ENCODE results near the gene HEXD. TPM values are rescaled to one million over a fixed set of nuclear protein-coding genes. Genes with fewer than 3 reads are reported as not detected.
"Not testable (repeated sequence)": the region's sequence is repeated elsewhere in the genome, so short reads cannot be mapped to it uniquely, and the experiment has no call there.

Gene HEXD
- polyA plus RNA-seq, 6 donors from 2014 or later = 10.8 to 30.5 (median 18.2) TPM

DNA sequence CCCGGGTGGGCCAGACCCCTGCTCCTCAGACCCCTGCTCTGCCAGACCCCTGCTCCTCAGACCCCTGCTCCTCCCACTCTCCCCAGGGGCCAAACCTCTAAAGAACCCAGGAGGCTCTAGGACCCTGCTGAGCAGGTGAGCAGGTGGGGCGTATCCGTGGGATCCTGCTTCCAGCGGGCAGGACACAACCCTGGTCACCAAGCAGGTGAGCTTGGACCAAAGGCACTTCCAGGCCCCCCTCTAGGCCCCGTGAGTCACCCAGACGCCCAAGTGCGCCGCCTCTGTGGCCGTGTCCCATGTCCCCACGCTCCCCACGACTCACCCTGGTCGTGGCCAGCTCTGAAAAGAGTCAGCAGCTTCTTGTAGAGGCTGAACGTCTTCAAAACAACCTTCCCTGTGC is 27.4 kb downstream of the HEXD start:
- Mint-ChIP-seq H3K4me3 (peak overlapping the region in 1 of 8 donors; percentile 32), H3K36me3 (peaks cover 0 to 5% of the 10 kb centered on the region in 2 donors), H3K27ac (peak overlapping the region in 3 of 6 donors; percentile 63 to 93 (median 92)), H3K27me3 (no peaks in the 10 kb centered on the region), H3K9me3 (no peaks in the 10 kb centered on the region), H3K4me1 (peaks cover 17 to 53% (median 26%) of the 10 kb centered on the region in 3 donors)
- DNase-seq (no peak), ATAC-seq (ENCODE audit: low read depth in 2 of 2) (no peak)

DNA sequence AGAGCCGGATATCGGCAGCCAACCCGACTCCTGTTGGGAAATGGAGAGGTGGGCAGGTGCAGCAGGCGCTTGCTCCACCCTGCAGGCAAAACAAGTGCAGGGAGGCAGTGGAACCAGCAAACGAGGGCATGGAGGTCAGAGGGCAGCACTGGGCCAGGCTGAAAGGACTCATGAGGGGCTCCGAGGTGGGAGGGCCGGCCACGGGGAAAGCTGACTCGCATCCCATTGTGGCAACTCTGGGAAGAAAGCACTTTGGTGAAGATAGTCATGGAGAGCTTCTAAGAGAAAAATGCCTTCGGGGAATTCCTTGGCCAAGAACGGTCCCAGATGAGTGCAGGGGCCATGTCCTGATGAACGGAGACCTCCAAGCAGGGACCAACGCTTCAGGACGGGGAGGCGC is 28.0 kb downstream of the HEXD start:
- no peaks in the 10 kb centered on the region for H3K9me3 Mint-ChIP-seq
- H3K36me3 Mint-ChIP-seq = peaks cover 0 to 5% of the 10 kb centered on the region in 2 donors
- ATAC-seq (ENCODE audit: low read depth in 2 of 2) (no peak), DNase-seq (no peak)
- peaks cover 12 to 49% (median 26%) of the 10 kb centered on the region in 3 donors for H3K4me1 Mint-ChIP-seq
- H3K27me3 Mint-ChIP-seq = no peaks in the 10 kb centered on the region
- H3K27ac Mint-ChIP-seq = peak overlapping the region in 5 of 6 donors; percentile 32 to 95 (median 92)
- H3K4me3 Mint-ChIP-seq = peak overlapping the region in 2 of 8 donors; percentile 35 to 73

DNA sequence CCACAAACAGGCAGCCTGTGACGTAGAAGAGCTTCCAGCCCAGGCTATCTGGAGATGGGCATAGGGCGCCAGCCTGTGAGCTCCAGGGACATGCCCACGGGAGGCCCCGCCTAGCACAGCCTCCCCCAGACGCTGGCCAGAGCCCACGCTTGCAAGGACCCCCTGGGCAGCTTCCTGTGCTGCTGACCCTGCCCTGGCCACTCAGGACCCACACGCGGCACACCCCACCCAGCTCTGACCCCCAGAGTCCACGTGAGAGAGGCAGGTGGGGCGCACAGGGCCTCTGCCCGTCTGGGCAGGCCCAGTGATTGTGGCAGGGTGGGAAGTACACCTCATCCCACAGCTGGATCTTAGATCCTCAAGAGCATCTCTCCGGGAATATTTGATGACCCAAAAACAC is 28.5 kb downstream of the HEXD start:
- H3K27ac Mint-ChIP-seq = peak overlapping the region; percentile 21 to 95 (median 91)
- H3K4me1 Mint-ChIP-seq = peaks cover 11 to 49% (median 27%) of the 10 kb centered on the region in 3 donors
- ATAC-seq (ENCODE audit: low read depth in 2 of 2) = no peak
- H3K9me3 Mint-ChIP-seq = no peaks in the 10 kb centered on the region
- peak overlapping the region in 3 of 8 donors; percentile 64 to 77 (median 65) for H3K4me3 Mint-ChIP-seq
- DNase-seq = no peak
- H3K27me3 Mint-ChIP-seq = no peaks in the 10 kb centered on the region
- H3K36me3 Mint-ChIP-seq = peaks cover 0 to 5% of the 10 kb centered on the region in 2 donors

DNA sequence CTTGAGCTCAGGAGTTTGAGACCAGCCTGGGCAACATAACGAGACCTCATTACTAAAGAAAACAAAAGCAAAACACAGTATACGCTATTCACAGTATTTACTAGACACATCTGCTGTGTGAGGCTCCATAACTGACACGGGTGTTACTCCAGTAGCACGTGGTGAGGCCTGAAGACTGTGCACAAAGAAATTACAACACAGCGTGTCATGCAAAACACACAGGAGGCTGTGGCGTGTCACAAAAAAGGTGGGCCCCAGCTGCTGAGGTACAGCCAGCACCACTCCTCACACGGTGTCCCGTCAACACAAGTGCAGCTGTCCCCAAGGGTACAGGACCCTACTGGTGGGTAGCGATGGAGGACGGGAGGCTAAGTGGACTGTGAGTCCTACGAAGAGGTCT is 29.7 kb downstream of the HEXD start:
- Mint-ChIP-seq H3K36me3 (peaks cover 0 to 5% of the 10 kb centered on the region in 2 donors), H3K4me1 (peaks cover 9 to 46% (median 29%) of the 10 kb centered on the region in 3 donors), H3K27ac (peak overlapping the region; percentile 93 to 98 (median 95)), H3K27me3 (no peaks in the 10 kb centered on the region), H3K9me3 (no peaks in the 10 kb centered on the region), H3K4me3 (peak overlapping the region in 7 of 8 donors; percentile 56 to 75 (median 67))
- ATAC-seq (ENCODE audit: low read depth in 2 of 2) (no peak), DNase-seq (no peak)

DNA sequence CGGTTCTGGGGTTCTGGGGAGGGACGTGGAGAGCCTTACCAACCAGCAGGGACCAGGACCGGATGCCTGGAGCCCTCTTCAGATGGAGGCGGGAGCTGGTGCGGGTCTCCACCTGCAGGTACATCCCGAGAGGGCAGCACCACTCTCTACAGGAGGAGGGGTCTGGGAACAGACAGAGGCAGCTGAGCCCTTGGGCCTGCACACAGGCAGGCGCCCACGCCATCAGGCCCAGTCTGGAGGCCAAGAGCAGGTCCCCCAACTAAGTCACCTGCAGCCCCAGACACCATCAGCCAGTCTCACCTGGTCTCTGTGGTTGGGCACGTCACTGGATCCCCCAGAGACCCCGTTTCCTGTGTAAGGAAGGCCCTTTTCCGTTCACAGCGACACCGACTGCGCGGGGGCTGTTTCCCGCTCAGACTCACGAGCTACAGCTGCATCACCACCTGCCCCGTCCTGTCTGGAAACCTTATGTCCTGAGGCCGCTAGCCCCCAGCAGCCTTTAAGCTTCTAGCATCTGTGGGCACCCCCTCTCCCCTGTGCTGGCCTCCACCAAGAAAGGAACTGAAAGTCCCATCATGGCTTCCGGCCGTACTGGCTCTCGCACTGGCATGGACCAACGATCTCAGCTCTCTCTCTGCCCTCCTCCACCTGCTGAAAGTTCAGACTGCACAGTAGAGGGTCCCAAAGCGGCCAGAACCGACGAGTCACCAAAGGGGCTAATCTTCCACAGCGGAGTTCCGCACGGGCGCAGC is 31.2 kb downstream of the HEXD start:
- Mint-ChIP-seq H3K4me3 (peak overlapping the region; percentile 86 to 96 (median 93)), H3K27me3 (no peaks in the 10 kb centered on the region), H3K9me3 (no peaks in the 10 kb centered on the region), H3K36me3 (no peaks in the 10 kb centered on the region), H3K27ac (peak overlapping the region; percentile 97 to 100 (median 99)), H3K4me1 (peaks cover 9 to 42% (median 29%) of the 10 kb centered on the region in 3 donors)
- ATAC-seq (ENCODE audit: low read depth in 2 of 2) = peak; percentile 74 to 79
- peak; percentile 98 for DNase-seq

DNA sequence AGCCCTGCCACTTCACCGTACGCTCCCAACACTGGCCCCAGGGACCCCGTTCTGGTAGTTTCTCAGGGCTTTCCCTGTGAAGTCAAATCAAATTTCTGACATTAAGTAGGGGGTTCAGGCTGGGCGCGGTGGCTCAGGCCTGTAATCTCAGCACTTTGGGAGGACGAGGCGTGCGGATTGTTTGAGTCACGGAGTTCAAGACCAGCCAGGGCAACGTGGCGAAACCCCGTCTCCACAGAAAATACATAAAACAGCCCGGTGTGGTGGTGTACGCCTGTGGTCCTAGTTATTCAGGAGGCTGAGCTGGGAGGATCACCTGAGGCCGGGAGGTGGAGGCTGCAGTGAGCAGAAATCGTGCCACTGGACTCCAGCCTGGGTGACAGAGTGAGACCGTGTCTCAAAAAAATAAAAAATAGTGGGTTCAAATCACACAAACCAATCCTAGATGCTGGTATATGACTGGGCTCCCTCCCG is 31.8 kb downstream of the HEXD start:
- DNase-seq (no peak), ATAC-seq (ENCODE audit: low read depth in 2 of 2) (no peak)
- H3K4me1 Mint-ChIP-seq = peaks cover 9 to 42% (median 29%) of the 10 kb centered on the region in 3 donors
- H3K36me3 Mint-ChIP-seq = no peaks in the 10 kb centered on the region
- H3K9me3 Mint-ChIP-seq = no peaks in the 10 kb centered on the region
- H3K27me3 Mint-ChIP-seq = no peaks in the 10 kb centered on the region
- peak overlapping the region; percentile 86 to 96 (median 93) for H3K4me3 Mint-ChIP-seq
- peak overlapping the region; percentile 97 to 100 (median 99) for H3K27ac Mint-ChIP-seq

DNA sequence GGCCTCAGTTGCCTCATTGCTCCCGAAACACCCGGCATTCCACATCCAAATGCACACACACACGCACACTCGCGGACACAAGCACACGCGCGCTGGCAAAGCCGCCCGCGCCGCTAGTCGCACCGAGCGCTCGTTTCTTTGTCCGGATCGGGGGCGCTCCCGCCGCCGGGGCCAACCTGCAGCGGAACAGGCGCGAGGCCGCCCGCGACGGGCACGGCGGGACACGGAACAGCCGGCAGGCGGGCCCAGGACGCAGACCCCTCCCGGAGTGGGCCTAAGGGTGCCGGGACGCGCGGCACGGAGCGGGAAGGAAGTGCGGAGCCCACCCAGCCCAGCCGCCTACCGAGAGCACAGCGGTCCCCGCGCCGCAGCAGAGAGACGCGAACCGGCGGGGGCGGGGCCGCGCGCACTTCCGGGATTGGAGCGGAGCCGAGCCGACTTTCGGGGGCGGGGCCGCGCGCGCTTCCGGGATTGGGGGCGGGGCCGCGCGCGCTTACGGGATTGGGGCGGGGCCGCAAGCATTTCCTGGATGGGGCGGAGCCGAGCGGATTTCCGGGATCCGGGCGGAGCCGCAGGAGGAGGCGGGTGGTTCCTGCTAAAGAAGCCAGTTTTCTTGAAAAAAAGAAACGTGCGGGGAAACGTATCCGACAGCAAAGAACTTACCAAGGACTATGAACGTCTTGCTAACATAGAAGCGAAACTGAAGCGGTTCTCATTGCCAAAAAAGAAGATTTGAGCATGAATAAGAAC is 32.4 kb downstream of the HEXD start, which contains the start of gene CYBC1:
Gene CYBC1 (minus strand): TSS at position 396 of the 750 bp plus-strand sequence. CDS start 1,498 bp downstream, outside the sequence.
- DNase-seq (peak; percentile 95), ATAC-seq (ENCODE audit: low read depth in 2 of 2) (peak; percentile 32 to 49)
- Mint-ChIP-seq H3K4me3 (peak within 1 kb of the TSS; percentile 86 to 96 (median 93)), H3K36me3 (no peaks in the 10 kb centered on the region), H3K9me3 (no peaks in the 10 kb centered on the region), H3K4me1 (peaks cover 9 to 42% (median 29%) of the 10 kb centered on the region in 3 donors), H3K27ac (peak within 1 kb of the TSS; percentile 97 to 100 (median 99)), H3K27me3 (no peaks in the 10 kb centered on the region)

DNA sequence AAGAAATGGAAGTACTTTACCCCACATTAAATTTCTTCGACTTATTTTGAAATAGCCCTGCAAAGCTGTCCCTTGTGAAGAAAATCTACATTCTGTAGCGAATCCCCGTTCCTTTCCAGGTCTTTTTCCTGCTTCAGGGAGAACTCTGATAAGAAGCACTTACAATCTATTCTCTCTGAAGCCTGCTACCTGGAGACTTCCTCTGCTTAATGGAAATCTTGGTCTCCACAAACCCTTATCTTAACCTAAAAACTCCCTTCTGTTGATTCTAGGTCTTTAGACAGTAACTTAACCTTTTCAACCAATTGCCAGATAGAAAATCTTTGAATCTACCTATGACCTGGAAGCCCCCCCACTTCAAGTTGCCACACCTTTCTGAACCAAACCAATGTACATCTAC is 34.0 kb downstream of the HEXD start:
- H3K4me1 Mint-ChIP-seq = peaks cover 11 to 29% (median 29%) of the 10 kb centered on the region in 3 donors
- DNase-seq (no peak), ATAC-seq (ENCODE audit: low read depth in 2 of 2) (no peak)
- H3K27me3 Mint-ChIP-seq = no peaks in the 10 kb centered on the region
- H3K4me3 Mint-ChIP-seq = peak overlapping the region in 7 of 8 donors; percentile 2 to 94 (median 34)
- peak overlapping the region in 2 of 6 donors; percentile 49 to 98 for H3K27ac Mint-ChIP-seq
- H3K36me3 Mint-ChIP-seq = no peaks in the 10 kb centered on the region
- H3K9me3 Mint-ChIP-seq = no peaks in the 10 kb centered on the region

DNA sequence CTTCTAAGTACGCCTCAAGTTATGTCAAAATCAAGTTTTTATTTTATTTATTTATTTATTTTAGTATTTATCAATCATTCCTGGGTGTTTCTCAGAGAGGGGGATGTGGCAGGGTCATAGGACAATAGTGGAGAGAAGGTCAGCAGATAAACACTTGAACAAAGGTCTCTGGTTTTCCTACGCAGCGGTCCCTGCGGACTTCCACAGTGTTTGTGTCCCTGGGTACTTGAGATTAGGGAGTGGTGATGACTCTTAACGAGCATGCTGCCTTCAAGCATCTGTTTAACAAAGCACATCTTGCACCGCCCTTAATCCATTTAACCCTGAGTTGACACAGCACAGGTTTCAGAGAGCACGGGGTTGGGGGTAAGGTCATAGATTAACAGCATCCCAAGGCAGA is 35.0 kb downstream of the HEXD start:
- H3K27ac Mint-ChIP-seq; H3K9me3 Mint-ChIP-seq; ATAC-seq (ENCODE audit: low read depth in 2 of 2); H3K36me3 Mint-ChIP-seq; DNase-seq; H3K27me3 Mint-ChIP-seq: not testable (repeated sequence)
- H3K4me3 Mint-ChIP-seq = peak overlapping the region in 1 of 8 donors; percentile 86
- peaks cover 15 to 32% (median 31%) of the 10 kb centered on the region in 3 donors for H3K4me1 Mint-ChIP-seq

DNA sequence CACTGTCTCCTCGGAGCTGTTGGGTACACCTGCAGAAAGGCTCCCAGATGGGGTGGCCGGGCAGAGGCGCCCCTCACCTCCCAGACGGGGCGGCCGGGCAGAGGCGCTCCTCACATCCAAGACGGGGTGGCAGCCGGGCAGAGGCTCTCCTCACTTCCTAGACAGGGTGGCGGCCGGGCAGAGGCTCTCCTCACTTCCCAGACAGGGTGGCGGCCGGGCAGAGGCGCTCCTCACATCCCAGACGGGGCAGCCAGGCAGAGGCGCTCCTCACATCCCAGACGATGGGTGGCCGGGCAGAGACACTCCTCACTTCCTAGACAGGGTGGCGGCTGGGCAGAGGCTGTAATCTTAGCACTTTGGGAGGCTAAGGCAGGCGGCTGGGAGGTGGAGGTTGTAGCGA is 35.6 kb downstream of the HEXD start:
- ATAC-seq (ENCODE audit: low read depth in 2 of 2); H3K36me3 Mint-ChIP-seq; H3K9me3 Mint-ChIP-seq; DNase-seq; H3K27me3 Mint-ChIP-seq: not testable (repeated sequence)
- peak overlapping the region in 1 of 8 donors; percentile 86 for H3K4me3 Mint-ChIP-seq
- peak overlapping the region in 1 of 6 donors; percentile 58 for H3K27ac Mint-ChIP-seq
- peaks cover 15 to 32% (median 31%) of the 10 kb centered on the region in 3 donors for H3K4me1 Mint-ChIP-seq

DNA sequence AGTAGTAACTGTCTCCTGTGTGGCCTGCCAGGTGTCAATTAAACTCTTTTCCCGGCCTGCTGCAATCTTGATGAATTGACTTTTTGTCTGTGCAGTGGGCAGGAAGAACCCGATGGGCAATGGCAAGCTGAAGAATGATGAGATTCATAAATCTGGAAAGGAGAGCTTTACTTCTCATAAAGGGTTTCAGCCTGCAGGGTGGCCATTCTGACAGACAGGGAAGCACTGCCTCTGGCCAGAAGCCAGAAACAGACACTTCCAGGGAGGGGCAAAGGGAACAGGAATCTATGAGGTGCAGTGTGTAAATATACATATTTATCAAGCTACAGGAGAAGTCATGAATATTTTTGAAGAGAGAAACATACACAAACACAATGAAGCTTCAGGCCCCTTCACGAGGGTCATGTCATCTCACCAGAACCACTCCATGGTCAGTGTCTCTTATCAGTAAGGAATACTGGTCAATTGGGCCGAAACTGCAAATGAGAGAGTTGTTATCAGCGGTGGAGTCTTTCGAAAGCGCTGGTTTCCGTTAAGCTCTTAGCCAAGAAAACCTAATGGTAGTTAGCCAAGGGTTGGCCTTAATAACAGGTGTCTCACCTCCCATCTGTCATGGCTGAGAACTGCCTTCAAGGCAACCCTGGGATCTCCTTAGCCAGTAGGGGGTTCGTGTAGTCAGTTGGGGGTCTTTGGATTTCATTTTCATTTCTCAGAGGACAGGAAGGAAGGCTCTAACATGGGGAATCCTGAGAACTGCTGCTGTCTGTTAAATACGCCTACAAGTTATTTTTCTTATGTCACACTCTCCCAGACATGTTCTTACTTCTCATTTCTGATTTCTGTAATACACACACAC is 39.2 kb downstream of the HEXD start:
- peak; percentile 17 to 22 for ATAC-seq (ENCODE audit: low read depth in 2 of 2)
- DNase-seq = no peak
- H3K9me3 Mint-ChIP-seq = no peaks in the 10 kb centered on the region

DNA sequence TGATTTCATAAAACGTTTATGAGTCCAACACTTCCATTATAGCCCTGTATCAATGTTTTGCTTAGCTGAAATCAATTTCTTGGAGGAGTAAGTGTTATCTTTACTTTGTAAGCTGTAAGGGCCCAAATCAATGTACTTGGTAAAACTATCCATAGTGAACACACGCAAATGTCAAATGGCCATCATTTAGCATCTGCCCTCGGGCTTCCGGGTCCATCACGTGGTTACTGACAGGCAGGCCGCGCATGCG is 39.7 kb downstream of the HEXD start:
- Mint-ChIP-seq H3K4me1 (peaks cover 30 to 37% (median 35%) of the 10 kb centered on the region in 3 donors), H3K27ac (peak overlapping the region; percentile 98 to 99 (median 99)), H3K9me3 (no peaks in the 10 kb centered on the region), H3K27me3 (no peaks in the 10 kb centered on the region), H3K36me3 (peaks cover 5 to 9% of the 10 kb centered on the region in 2 donors), H3K4me3 (peak overlapping the region; percentile 85 to 95 (median 92))
- no peak for DNase-seq
- no peak for ATAC-seq (ENCODE audit: low read depth in 2 of 2)

More for the DNA sequence above, 39.2 kb downstream of the HEXD start:
- Mint-ChIP-seq H3K27me3 (no peaks in the 10 kb centered on the region), H3K36me3 (peaks cover 2 to 4% of the 10 kb centered on the region in 2 donors), H3K4me1 (peaks cover 25 to 31% (median 30%) of the 10 kb centered on the region in 3 donors), H3K27ac (peak overlapping the region; percentile 98 to 99 (median 99)), H3K4me3 (peak overlapping the region; percentile 85 to 95 (median 92))

All from naive B cell (primary cell).